HepG2 (cell line): Measurements from ENCODE around the gene KRTAP5-6. TPM values are rescaled to one million over a fixed set of nuclear protein-coding genes. Genes with fewer than 3 reads are reported as not detected.

ENCODE experiments used
- GPN1 ChIP-seq: sonication (generic); formaldehyde crosslinking; IDR thresholded peaks from 2 replicates; pipeline ENCODE4 v1.5.1; 2020; ENCODE audit warnings: missing genetic modification reagents, borderline replicate concordance
- HNRNPK ChIP-seq: fragments of 200-400 bp; formaldehyde crosslinking; IDR thresholded peaks from 2 replicates; pipeline ENCODE4 v1.6.1; 2018; ENCODE audit warnings: low read length, low read depth, moderate library complexity, mild to moderate bottlenecking; ENCODE audit not compliant: poor library complexity, severe bottlenecking
- HNRNPL ChIP-seq: fragments of 200-400 bp; formaldehyde crosslinking; IDR thresholded peaks from 2 replicates; pipeline ENCODE4 v1.6.1; 2017; ENCODE audit warnings: mild to moderate bottlenecking, low read depth, low read length
- MBD4 ChIP-seq: IDR thresholded peaks from 2 replicates; pipeline ENCODE4 v1.6.1; 2012; ENCODE audit warnings: low read length, inconsistent platforms, borderline replicate concordance
- NFKB2 ChIP-seq: sonication (generic); formaldehyde crosslinking; IDR thresholded peaks from 2 replicates; pipeline ENCODE4 v1.4.0; 2020; ENCODE audit warnings: missing genetic modification reagents, borderline replicate concordance
- NRL ChIP-seq: sonication (generic); formaldehyde crosslinking; IDR thresholded peaks from 2 replicates; pipeline ENCODE4 v1.5.0; 2020; ENCODE audit warnings: missing genetic modification reagents, mild to moderate bottlenecking, moderate library complexity, borderline replicate concordance
- RBM22 ChIP-seq: fragments of 200-400 bp; formaldehyde crosslinking; optimal IDR thresholded peaks from 2 replicates; pipeline ENCODE3; 2017; ENCODE audit warnings: mild to moderate bottlenecking, low read length, moderate library complexity
- RBM39 ChIP-seq: fragments of 200-400 bp; formaldehyde crosslinking; IDR thresholded peaks from one replicate; pipeline ENCODE4 v1.6.1; 2018; ENCODE audit warnings: antibody characterized with exemption, mild to moderate bottlenecking, low read depth, low read length; ENCODE audit not compliant: poor library complexity, severe bottlenecking
- TARDBP ChIP-seq: sonication (generic); formaldehyde crosslinking; IDR thresholded peaks from 2 replicates; pipeline ENCODE4 v1.8.0; 2022; ENCODE audit warnings: mild to moderate bottlenecking, missing genetic modification reagents
- TBL1XR1 ChIP-seq: fragments of 150-350 bp; IDR thresholded peaks from 2 replicates; pipeline ENCODE4 v1.6.1; 2014; ENCODE audit warnings: borderline replicate concordance, low read length; ENCODE audit not compliant: partially characterized antibody
- ZNF24 ChIP-seq: fragments of 450-650 bp; IDR thresholded peaks from 2 replicates; pipeline ENCODE4 v1.6.1; 2017; ENCODE audit warnings: antibody characterized with exemption, mild to moderate bottlenecking
- ZNF563 ChIP-seq: sonication (generic); formaldehyde crosslinking; IDR thresholded peaks from 2 replicates; pipeline ENCODE4 v1.8.0; 2022; ENCODE audit warnings: mild to moderate bottlenecking, moderate library complexity, missing genetic modification reagents
- ZNF577 ChIP-seq: sonication (generic); formaldehyde crosslinking; IDR thresholded peaks from 2 replicates; pipeline ENCODE4 v1.4.0; 2020; ENCODE audit warnings: mild to moderate bottlenecking, low read depth, missing genetic modification reagents, borderline replicate concordance
- polyA plus RNA-seq, 8 experiments: library from polyadenylated mRNA; depleted of rRNA in 3 of 8; stranded (reverse) in 7 of 8; unstranded in 1 of 8; fragments of >200 nt; fragmentation: Illumina TruSeq in 4 of 8; extraction: Trizol in 4 of 8; gene quantifications; 2 replicates each; pipeline versions ENCODE4 v1.2.1 to v1.2.3, GENCODE V29; 2011 to 2016; ENCODE audit warnings: low read depth in 4 of 8, missing spikeins in 1 of 8, mixed read lengths in 1 of 8; ENCODE audit not compliant: insufficient read depth in 1 of 8
- total RNA-seq, 5 experiments: library from RNA; depleted of rRNA; stranded (reverse); fragments of >200 nt; fragmentation: Illumina TruSeq; extraction: Trizol; gene quantifications; 2 replicates each; pipeline ENCODE4 v1.2.3, GENCODE V29; 2016; ENCODE audit warnings: low read depth in 1 of 5
- TF ChIP-seq, protein P1 (sequence below): sonication (generic); formaldehyde crosslinking; IDR thresholded peaks from 2 replicates; pipeline ENCODE4 v1.4.0; 2020; ENCODE audit warnings: missing genetic modification reagents
- TF ChIP-seq, protein P2 (sequence below): sonication (generic); formaldehyde crosslinking; IDR thresholded peaks from 2 replicates; pipeline ENCODE4 v1.8.0; 2022; ENCODE audit warnings: mild to moderate bottlenecking, missing genetic modification reagents, moderate library complexity
- TF ChIP-seq, protein P3 (sequence below): sonication (generic); formaldehyde crosslinking; IDR thresholded peaks from 2 replicates; pipeline ENCODE4 v1.5.1; 2020; ENCODE audit warnings: missing genetic modification reagents, mild to moderate bottlenecking, borderline replicate concordance
- TF ChIP-seq, protein P4 (sequence below): sonication (generic); formaldehyde crosslinking; IDR thresholded peaks from 2 replicates; pipeline ENCODE4 v1.9.0; 2021; ENCODE audit warnings: missing genetic modification reagents, mild to moderate bottlenecking, borderline replicate concordance
- TF ChIP-seq, protein P5 (sequence below): sonication (generic); formaldehyde crosslinking; IDR thresholded peaks from 2 replicates; pipeline ENCODE4 v1.4.0; 2020; ENCODE audit warnings: missing genetic modification reagents

The KRTAP5-6 gene
- total and polyA plus RNA-seq, 2 of the 13 experiments (the other 11 are each of a cell fraction or from before 2014, with no cell fraction given), result not detected

DNA sequence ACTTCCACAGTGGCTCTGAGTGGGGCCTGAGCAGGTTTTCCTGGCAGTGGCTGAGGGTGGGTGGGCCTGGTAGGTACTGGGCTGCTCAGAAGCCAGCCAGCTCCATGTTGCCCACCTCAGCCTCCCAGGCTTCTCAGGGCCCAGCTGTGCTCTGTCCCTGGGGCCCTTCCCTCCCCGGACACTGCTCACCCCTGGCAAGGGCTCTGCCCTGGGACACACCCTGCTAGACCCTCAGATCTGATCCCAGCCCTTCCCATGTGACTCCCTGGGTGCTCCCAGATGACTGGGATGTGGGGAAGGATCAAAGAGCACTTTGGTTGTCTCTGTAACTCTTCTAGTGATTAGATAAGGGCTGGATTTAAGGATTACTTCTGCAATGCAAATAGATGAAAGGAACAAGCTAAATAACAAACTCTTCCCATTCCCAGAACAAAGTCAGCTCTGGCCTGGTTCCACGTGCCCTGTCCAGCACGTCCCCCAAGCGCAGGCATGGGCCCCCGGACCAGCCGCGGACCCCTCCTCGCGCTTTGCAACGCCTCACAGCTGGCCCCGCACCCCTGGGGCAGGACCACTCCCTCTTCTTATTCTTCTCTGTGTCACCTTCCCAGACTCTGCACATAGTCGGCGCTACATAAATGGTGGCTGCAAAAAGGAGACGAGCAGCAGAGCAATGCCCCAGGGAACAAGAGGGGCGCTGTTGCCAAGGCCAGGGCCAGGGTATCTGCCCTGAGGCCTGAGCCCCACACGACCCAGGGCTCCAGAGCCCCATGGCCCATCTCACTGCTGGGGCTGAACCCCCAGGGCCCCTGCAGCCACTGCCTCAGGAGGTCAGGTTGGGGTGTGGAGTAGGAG is 5.7 kb upstream of the KRTAP5-6 start (continued):
- TF ChIP-seq HNRNPL, result peak; percentile 81
- TF ChIP-seq ZNF577 (CRISPR knock-in tag), result no peak
- peak; percentile 20 for TF ChIP-seq NRL
- TF ChIP-seq, protein P1, sequence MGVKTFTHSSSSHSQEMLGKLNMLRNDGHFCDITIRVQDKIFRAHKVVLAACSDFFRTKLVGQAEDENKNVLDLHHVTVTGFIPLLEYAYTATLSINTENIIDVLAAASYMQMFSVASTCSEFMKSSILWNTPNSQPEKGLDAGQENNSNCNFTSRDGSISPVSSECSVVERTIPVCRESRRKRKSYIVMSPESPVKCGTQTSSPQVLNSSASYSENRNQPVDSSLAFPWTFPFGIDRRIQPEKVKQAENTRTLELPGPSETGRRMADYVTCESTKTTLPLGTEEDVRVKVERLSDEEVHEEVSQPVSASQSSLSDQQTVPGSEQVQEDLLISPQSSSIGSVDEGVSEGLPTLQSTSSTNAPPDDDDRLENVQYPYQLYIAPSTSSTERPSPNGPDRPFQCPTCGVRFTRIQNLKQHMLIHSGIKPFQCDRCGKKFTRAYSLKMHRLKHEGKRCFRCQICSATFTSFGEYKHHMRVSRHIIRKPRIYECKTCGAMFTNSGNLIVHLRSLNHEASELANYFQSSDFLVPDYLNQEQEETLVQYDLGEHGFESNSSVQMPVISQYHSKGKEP (CRISPR knock-in tag), result no peak
- peak; percentile 19 for TF ChIP-seq TBL1XR1
- no peak for TF ChIP-seq HNRNPK
- no peak; the same call in 1 of the 2 replicates for TF ChIP-seq ZNF563
- TF ChIP-seq NFKB2 (CRISPR knock-in tag), result peak; percentile 70; the same call in 1 of the 2 replicates
- TF ChIP-seq, protein P2, sequence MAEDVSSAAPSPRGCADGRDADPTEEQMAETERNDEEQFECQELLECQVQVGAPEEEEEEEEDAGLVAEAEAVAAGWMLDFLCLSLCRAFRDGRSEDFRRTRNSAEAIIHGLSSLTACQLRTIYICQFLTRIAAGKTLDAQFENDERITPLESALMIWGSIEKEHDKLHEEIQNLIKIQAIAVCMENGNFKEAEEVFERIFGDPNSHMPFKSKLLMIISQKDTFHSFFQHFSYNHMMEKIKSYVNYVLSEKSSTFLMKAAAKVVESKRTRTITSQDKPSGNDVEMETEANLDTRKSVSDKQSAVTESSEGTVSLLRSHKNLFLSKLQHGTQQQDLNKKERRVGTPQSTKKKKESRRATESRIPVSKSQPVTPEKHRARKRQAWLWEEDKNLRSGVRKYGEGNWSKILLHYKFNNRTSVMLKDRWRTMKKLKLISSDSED (CRISPR knock-in tag), result no peak
- TF ChIP-seq, protein P3, sequence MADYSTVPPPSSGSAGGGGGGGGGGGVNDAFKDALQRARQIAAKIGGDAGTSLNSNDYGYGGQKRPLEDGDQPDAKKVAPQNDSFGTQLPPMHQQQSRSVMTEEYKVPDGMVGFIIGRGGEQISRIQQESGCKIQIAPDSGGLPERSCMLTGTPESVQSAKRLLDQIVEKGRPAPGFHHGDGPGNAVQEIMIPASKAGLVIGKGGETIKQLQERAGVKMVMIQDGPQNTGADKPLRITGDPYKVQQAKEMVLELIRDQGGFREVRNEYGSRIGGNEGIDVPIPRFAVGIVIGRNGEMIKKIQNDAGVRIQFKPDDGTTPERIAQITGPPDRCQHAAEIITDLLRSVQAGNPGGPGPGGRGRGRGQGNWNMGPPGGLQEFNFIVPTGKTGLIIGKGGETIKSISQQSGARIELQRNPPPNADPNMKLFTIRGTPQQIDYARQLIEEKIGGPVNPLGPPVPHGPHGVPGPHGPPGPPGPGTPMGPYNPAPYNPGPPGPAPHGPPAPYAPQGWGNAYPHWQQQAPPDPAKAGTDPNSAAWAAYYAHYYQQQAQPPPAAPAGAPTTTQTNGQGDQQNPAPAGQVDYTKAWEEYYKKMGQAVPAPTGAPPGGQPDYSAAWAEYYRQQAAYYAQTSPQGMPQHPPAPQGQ (CRISPR knock-in tag), result peak; percentile 78; the same call in 1 of the 2 replicates
- TF ChIP-seq RBM39, result peak; percentile 27
- TF ChIP-seq TARDBP (CRISPR knock-in tag), result peak; percentile 96
- TF ChIP-seq GPN1, result no peak
- TF ChIP-seq, protein P4, sequence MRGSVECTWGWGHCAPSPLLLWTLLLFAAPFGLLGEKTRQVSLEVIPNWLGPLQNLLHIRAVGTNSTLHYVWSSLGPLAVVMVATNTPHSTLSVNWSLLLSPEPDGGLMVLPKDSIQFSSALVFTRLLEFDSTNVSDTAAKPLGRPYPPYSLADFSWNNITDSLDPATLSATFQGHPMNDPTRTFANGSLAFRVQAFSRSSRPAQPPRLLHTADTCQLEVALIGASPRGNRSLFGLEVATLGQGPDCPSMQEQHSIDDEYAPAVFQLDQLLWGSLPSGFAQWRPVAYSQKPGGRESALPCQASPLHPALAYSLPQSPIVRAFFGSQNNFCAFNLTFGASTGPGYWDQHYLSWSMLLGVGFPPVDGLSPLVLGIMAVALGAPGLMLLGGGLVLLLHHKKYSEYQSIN (CRISPR knock-in tag), result no peak
- no peak for TF ChIP-seq ZNF24
- TF ChIP-seq MBD4, result no peak
- TF ChIP-seq RBM22, result no peak
- TF ChIP-seq, protein P5, sequence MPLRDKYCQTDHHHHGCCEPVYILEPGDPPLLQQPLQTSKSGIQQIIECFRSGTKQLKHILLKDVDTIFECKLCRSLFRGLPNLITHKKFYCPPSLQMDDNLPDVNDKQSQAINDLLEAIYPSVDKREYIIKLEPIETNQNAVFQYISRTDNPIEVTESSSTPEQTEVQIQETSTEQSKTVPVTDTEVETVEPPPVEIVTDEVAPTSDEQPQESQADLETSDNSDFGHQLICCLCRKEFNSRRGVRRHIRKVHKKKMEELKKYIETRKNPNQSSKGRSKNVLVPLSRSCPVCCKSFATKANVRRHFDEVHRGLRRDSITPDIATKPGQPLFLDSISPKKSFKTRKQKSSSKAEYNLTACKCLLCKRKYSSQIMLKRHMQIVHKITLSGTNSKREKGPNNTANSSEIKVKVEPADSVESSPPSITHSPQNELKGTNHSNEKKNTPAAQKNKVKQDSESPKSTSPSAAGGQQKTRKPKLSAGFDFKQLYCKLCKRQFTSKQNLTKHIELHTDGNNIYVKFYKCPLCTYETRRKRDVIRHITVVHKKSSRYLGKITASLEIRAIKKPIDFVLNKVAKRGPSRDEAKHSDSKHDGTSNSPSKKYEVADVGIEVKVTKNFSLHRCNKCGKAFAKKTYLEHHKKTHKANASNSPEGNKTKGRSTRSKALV (CRISPR knock-in tag), result peak; percentile 89
